ENCODE data around the gene LRRFIP2.

Gene LRRFIP2

DNA sequence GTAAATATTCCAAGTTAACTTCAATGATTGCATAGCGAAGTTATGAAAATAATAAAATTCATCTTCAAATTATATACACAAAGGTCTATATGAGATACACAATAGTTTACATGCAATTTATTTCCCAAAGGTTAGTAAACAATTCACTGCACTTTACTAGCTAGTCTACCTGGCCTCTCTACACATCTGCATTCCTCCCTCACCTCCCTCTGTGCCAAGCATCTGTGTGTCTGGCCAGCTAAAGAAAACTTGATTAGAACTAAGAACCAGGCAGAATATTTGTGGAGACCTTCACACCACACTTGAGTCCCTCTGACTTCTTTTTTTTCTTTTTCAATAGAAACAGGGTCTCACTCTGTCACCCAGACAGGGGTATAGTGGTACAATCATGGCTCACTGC lies 61.4 kb downstream of the LRRFIP2 start:
- Histone ChIP-seq H3K27me3 (replicated peaks; ENCODE audit: insufficient read depth, low read length) (no peaks in the 10 kb centered on the region), H3K79me2 (ENCODE audit: low read length) (no peaks in the 10 kb centered on the region), H3F3A (ENCODE audit: insufficient read depth, low read length) (no peaks in the 10 kb centered on the region), H3K9me2 (replicated peaks; ENCODE audit: insufficient read depth, low read length) (no peaks in the 10 kb centered on the region), H3K36me3 (replicated peaks; ENCODE audit: insufficient read depth, low read length) (no peaks in the 10 kb centered on the region), H3K4me3 (ENCODE audit: low read length) (no peak overlapping the region), H4K20me1 (ENCODE audit: insufficient read depth, low read length) (no peaks in the 10 kb centered on the region), H3K4me1 (ENCODE audit: low read length) (0 out of 2 replicates have a peak, but pooled peaks cover 2% of the 10 kb centered on the region), H3K4me2 (ENCODE audit: low read depth, low read length) (no peak overlapping the region), H3K27ac (ENCODE audit: low read length) (no peak overlapping the region), H3K9me3 (replicated peaks; ENCODE audit: insufficient read depth, low read length) (no peaks in the 10 kb centered on the region), H3K9ac (ENCODE audit: low read length) (no peak overlapping the region), H2AFZ (ENCODE audit: low read length) (no peak overlapping the region)
- TF ChIP-seq EZH2 (optimal IDR thresholded peaks at IDR 0.05; ENCODE audit: low read depth, low read length) (no peak), EZH2phosphoT487 (IDR thresholded peaks at IDR 0.05; ENCODE audit: low read length) (no peak)
- TF ChIP-seq, protein P1, sequence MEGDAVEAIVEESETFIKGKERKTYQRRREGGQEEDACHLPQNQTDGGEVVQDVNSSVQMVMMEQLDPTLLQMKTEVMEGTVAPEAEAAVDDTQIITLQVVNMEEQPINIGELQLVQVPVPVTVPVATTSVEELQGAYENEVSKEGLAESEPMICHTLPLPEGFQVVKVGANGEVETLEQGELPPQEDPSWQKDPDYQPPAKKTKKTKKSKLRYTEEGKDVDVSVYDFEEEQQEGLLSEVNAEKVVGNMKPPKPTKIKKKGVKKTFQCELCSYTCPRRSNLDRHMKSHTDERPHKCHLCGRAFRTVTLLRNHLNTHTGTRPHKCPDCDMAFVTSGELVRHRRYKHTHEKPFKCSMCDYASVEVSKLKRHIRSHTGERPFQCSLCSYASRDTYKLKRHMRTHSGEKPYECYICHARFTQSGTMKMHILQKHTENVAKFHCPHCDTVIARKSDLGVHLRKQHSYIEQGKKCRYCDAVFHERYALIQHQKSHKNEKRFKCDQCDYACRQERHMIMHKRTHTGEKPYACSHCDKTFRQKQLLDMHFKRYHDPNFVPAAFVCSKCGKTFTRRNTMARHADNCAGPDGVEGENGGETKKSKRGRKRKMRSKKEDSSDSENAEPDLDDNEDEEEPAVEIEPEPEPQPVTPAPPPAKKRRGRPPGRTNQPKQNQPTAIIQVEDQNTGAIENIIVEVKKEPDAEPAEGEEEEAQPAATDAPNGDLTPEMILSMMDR (IDR thresholded peaks at IDR 0.05; ENCODE audit: low read length): no peak
- DNase-seq: no peak

DNA sequence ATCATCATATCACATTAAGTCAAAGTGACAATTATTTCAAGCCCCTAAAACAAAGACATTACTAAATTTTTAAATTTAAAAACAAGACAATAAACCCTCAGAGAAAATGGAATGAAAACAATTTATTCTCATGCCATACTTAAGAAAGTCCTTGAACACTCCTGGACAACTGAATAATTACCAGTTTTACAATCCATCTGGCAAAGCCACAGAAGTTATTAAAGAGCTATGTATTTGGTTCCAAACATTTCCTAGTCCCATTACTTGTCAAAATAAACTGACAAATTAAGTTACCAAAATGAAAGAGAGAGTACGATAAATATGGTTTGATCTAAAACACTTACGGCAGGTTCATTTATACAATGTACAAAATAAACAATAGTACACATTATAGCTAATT lies 63.2 kb downstream of the LRRFIP2 start:
- H4K20me1 ChIP-seq (ENCODE audit: insufficient read depth, low read length): no peaks in the 10 kb centered on the region
- no peak overlapping the region for H3K4me2 ChIP-seq (ENCODE audit: low read depth, low read length)
- no peak for DNase-seq

DNA sequence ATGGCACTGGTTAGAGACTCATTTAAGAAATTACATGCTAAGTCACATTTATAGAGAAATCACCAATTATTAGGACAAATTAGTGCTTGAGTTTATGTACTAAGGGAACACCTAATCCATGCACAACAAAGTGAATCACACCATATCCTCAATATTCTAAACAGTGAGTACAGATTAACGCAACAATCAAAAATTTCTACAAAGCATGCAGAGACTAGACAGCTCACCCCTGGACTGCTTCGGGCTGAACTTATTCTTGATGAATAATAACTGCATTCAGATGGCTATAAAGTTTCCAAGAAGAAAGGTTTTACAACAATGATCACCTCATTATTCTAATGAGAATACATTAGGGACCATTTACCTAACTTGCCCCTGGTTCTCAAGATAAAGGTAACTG lies 66.5 kb downstream of the LRRFIP2 start:
- Histone ChIP-seq H2AFZ (ENCODE audit: low read length) (no peak overlapping the region), H3K4me2 (ENCODE audit: low read depth, low read length) (no peak overlapping the region), H4K20me1 (ENCODE audit: insufficient read depth, low read length) (no peaks in the 10 kb centered on the region), H3K27ac (ENCODE audit: low read length) (no peak overlapping the region), H3K36me3 (replicated peaks; ENCODE audit: insufficient read depth, low read length) (no peaks in the 10 kb centered on the region), H3K4me3 (ENCODE audit: low read length) (no peak overlapping the region), H3K4me1 (ENCODE audit: low read length) (no peaks in the 10 kb centered on the region), H3K79me2 (ENCODE audit: low read length) (no peaks in the 10 kb centered on the region), H3K27me3 (replicated peaks; ENCODE audit: insufficient read depth, low read length) (no peaks in the 10 kb centered on the region), H3K9ac (ENCODE audit: low read length) (no peak overlapping the region), H3K9me3 (replicated peaks; ENCODE audit: insufficient read depth, low read length) (no peaks in the 10 kb centered on the region), H3K9me2 (replicated peaks; ENCODE audit: insufficient read depth, low read length) (no peaks in the 10 kb centered on the region), H3F3A (ENCODE audit: insufficient read depth, low read length) (no peaks in the 10 kb centered on the region)
- DNase-seq: no peak
- TF ChIP-seq EZH2 (optimal IDR thresholded peaks at IDR 0.05; ENCODE audit: low read depth, low read length): no peak
- TF ChIP-seq, protein P1 (IDR thresholded peaks at IDR 0.05; ENCODE audit: low read length): no peak
- TF ChIP-seq EZH2phosphoT487 (IDR thresholded peaks at IDR 0.05; ENCODE audit: low read length): no peak

More for the DNA sequence above, 63.2 kb downstream of the LRRFIP2 start:
- no peak overlapping the region for H2AFZ ChIP-seq (ENCODE audit: low read length)
- H3K9ac ChIP-seq (ENCODE audit: low read length): no peak overlapping the region
- no peaks in the 10 kb centered on the region for H3K27me3 ChIP-seq (replicated peaks; ENCODE audit: insufficient read depth, low read length)
- H3K27ac ChIP-seq (ENCODE audit: low read length): no peak overlapping the region
- 0 out of 2 replicates have a peak, but pooled peaks cover 2% of the 10 kb centered on the region for H3K4me1 ChIP-seq (ENCODE audit: low read length)
- no peaks in the 10 kb centered on the region for H3K9me3 ChIP-seq (replicated peaks; ENCODE audit: insufficient read depth, low read length)
- no peak overlapping the region for H3K4me3 ChIP-seq (ENCODE audit: low read length)
- H3K36me3 ChIP-seq (replicated peaks; ENCODE audit: insufficient read depth, low read length): no peaks in the 10 kb centered on the region
- no peaks in the 10 kb centered on the region for H3K79me2 ChIP-seq (ENCODE audit: low read length)
- TF ChIP-seq, protein P1 (IDR thresholded peaks at IDR 0.05; ENCODE audit: low read length): no peak
- no peak for TF ChIP-seq EZH2 (optimal IDR thresholded peaks at IDR 0.05; ENCODE audit: low read depth, low read length)
- no peak for TF ChIP-seq EZH2phosphoT487 (IDR thresholded peaks at IDR 0.05; ENCODE audit: low read length)
- H3F3A ChIP-seq (ENCODE audit: insufficient read depth, low read length): no peaks in the 10 kb centered on the region
- H3K9me2 ChIP-seq (replicated peaks; ENCODE audit: insufficient read depth, low read length): no peaks in the 10 kb centered on the region

Data from MM.1S (cell line).